A549 treated with AZD9567 at 1 μM for 4 hours (cell line): Measurements from ENCODE around the gene FAM3C. TPM values are rescaled to one million over a fixed set of nuclear protein-coding genes. Genes with fewer than 3 reads are reported as not detected.

Source experiments
- total RNA-seq: library from RNA; stranded (reverse); fragments of 200-300 nt; extraction: Qiagen RNA extraction; gene quantifications from 5 replicates; pipeline ENCODE4 v1.2.3, GENCODE V29; 2022; ENCODE audit not compliant: insufficient read depth

FAM3C gene, protein sequence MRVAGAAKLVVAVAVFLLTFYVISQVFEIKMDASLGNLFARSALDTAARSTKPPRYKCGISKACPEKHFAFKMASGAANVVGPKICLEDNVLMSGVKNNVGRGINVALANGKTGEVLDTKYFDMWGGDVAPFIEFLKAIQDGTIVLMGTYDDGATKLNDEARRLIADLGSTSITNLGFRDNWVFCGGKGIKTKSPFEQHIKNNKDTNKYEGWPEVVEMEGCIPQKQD
- total RNA-seq = 37.7 to 56.9 TPM (median 45.6 TPM) in 5 replicates

DNA sequence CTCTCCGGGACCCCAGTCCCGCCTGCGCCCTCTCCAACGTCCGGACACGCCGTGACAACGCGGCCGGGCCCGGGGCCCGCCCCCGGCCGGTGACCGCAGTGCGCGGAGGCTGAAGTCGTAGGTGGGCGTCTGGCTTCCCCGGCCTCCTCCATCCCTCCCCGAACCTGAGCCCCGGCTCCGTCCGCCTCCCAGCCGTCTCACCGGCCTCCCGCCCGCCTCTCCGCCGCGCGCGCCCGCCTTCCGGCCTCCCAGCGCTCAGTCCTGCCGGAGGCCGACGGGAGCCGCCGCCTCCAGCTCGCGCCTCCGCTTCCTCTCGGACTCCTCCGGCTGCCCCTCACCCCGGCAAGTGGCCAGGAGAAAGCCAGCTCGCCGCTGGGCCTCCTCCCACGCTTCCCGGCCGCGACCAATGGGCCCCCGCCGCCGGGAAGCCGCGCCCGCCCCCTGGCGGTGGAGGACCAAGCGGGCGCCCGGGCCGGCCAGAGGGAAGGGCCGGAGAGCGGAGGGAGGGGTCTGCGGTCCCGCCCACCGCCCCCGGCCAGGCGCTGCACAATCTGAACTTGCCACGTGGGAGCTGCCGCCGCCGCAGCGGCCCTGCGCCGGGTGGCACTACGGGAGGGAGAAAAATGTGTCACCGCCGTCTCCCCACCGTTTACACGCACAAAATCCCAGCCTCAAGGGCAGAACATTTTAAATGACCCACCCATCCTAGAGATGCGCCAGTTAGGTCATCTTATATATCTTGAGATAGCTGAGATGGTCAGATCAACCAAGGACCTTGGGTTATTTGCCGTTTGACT lies at the start of gene FAM3C:
Gene FAM3C, minus strand, starts transcription at position 348 of the 797 bp plus-strand sequence. CDS start 13,339 bp downstream, outside the sequence.

DNA sequence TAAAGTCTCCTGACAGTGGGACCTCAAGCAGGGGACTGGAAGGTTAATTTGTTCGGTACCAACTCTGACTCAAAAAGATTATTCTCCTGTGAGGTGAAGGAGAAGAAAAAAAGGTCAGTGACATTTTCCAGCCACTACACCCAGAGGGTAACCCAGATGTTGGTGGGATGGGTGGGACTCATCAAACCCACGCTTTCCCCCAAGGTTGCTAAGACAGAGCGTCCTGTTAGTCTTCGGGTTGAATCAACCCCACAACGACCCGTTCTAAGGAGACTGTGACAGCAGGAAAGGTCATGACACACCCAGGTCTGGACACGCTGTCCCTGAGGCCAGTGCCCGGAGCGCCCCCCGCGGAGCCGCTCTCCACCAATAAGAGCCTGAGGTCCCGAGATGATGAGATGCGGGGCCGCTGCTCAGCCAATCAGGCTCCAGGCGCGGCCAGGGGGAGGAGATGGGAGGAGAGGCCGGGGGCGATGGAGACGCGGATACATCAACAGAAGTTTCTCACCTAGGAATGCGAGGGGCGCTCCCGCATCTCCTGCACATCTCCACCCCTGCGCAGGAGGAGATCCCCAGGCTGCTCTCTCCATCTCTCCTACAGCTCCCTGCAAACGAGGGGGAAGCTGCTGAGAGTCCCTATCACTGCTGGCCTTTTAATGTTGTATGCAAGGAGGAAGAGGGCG lies 67.5 kb downstream of the FAM3C start, which contains the start of gene WNT16:
Gene WNT16, plus strand, starts transcription at position 493 of the 683 bp plus-strand sequence. CDS start 293 bp downstream, outside the sequence.

Other genes with a start within 250 kb of the FAM3C start
- 0.69 to 0.80 TPM (median 0.73 TPM) in 4 of 5 replicates, not detected in the other for gene WNT16, start 67.3 kb downstream of the FAM3C start, total RNA-seq